Measurements from ENCODE around the gene KCNIP4. TPM values are rescaled to one million over a fixed set of nuclear protein-coding genes. Genes with fewer than 3 reads are reported as not detected.

The KCNIP4 gene
- total RNA-seq, 1 donor from 2014 or later: not detected

DNA sequence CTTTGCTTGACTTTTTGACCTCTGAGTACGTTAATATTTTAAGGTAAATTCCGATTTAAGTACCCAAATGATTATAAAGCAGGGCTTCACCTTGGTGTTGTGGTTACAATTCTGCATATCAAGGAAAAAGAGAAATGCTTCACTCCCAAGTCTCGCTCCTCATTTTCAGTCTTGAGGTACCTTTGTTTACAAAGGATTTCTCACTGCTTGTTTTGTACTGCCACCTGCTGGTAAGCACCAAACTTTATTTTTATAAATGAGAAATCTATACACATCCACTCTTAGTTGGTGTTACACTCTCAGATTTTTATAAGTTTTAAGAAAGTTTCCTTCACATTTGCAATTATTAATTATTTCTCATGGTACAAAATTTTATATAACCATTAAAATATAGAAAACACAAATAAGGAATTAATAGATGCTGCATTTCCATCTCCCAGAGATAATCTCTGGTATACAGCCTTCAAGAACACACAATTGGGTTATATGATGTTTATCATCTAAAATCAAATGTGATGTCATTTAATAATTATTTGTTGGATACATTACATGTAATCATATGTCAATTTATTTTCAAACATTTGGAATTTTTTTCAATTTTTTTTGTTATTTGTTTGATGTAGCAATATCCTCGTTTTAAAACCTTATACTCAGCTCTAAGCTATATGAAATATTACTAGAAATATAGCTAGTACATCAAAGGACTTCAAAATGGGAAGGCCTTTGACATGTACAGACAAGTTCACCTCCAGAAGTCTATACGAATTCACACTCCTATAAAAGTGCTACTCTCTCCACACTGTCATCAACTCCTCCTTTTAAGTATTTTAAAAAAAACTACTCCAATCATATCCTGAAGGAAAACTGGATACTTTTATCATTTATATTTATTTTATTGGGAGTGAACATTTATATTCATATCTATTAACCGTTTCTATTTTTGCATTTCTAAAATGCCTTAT, 179.9 kb downstream of the KCNIP4 start:
- intact Hi-C loops (cut with micrococcal nuclease): loop anchor here (1.0 to 5.0 kb wide), 2 partner anchors 994 to 1066 kb away; partner anchors contain the start of gene PACRGL

DNA sequence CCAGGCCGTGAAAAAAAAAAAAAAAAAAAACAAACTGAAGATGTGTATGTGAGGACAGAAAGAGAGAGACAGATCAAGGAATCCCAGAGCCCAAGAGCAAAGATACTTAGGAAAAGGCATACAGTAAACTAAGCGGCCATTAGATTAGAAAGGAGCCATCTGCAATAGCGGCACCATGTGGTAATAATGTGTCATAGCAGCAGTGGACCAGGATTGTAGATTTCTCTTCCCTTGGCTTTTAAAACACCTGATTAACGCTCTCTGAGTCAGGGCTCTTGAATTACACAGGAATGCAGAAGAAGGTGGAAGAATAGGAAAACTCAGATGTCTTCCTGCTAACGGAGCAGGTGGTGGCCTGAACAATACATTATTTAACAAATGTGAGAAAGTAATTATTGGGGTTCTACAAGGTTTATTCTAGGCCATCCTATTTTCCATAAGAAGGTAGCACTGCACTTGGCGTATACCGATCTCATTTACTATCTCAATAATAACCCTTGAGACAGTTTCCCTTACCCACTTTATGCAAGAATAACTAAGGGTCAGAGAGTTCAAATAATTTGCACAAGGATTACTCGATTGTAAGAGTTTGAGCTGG, 182.7 kb downstream of the KCNIP4 start:
- intact Hi-C loops (cut with micrococcal nuclease): loop anchor here (2.0 to 5.0 kb wide), 2 partner anchors 253 to 1064 kb away; partner anchors contain the start of gene PACRGL

DNA sequence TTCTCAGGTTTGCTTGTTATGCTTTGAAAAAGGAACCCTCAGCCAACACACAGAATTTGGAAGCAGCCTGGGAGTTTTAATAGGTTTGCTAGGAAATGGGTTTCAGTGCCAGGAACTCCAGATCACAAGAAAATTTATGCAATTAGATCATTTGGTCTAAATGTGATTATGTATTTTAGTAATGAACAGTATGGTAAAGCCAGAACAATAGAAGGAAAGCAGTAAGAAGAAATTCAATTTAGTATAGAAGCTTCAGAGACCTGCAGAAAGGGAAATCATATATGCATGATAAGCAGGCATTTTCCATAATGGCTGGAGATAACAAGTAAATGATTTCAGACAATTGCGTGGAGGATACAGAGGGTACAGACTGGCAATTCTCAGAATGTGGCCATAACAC, 184.7 kb downstream of the KCNIP4 start:
- intact Hi-C loops (cut with micrococcal nuclease): no loop called here

DNA sequence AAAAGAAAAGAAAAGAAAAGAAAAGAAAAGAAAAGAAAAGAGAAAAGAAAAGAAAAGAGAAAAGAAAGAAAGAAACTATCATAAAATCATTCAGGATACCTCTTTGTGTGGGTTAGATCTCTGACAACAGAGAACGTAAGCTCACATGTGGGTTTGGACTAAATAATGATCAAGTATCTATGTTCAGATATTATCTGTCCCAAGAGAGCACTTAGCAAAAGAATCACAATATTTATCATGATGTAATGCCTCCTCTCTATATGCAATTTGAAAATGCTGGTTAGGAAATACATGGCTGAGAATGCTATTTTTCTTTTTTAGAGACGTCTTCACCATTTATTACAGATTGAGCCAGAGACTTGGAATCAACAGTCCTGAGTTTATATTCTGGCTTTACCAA, 191.3 kb downstream of the KCNIP4 start:
- intact Hi-C loops (cut with micrococcal nuclease): no loop called here

DNA sequence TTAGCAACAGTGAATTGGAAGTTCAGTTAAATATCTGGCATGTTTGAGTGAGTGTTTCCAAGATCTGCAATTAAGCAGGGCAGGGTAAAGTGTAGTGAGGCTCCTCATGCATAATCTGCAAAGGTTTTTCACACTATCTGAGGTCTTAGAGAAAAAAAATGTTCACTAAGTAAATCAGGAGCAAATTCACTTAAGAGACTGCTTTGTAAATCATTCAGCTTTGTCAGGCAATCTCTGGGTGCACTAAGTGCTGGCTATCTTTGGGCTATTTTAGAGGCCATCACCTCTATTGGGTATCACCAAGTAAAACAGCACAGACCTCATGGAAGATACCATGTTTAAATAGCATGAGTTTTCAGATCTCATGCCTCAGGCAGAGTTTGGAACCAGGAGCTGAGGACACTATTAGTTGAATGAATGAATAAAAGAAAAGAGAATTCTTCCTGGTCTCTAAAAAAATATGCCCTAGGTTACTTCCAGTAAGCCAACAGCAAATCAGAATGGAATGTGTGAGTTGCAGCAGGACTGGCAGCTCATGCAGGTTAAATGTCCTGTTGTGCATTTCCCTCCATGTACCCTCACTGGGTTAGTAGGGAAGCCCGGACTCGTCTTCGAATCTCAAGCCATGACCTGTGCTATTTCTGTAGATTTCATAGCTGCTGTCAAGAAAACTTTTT, 195.3 kb downstream of the KCNIP4 start:
- intact Hi-C loops (cut with micrococcal nuclease): no loop called here

DNA sequence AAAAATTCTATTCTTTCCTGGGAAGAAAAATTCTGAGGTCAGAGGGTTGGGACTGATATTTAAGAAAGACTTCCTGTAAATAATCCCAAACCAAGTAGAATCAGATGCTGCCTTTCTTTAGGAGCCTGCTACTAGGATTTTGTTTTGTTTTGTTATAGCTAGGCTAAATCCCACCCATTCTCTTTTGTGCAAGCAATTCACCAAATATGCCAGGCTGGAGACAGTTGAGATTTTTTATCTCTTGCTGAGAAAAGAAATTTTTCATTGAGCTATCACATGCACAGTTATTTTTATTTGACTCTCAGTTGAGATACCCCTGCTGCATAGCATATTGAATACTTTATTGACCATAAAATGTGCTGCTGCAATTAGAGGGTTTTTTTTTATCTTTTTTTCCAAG, 196.0 kb downstream of the KCNIP4 start:
- intact Hi-C loops (cut with micrococcal nuclease): no loop called here

DNA sequence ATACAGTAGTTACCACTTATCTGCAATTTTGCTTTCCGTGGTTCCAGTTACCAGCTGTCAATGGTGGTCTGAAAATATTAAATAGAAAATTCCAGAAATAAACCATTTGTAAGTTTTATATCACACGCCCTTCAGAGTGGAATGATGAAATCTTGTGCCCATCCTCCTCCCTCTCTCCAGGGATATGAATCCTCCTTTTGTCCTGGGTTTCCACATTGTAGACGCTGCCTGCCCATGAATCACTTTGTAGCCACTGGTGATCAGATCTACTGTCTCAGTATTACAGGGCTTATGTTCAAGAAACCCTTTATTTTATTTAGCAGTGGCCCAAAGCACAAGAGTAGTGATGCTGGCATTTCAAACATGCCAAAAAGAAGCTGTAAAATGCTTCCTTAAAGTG, 198.6 kb downstream of the KCNIP4 start:
- intact Hi-C loops (cut with micrococcal nuclease): no loop called here

DNA sequence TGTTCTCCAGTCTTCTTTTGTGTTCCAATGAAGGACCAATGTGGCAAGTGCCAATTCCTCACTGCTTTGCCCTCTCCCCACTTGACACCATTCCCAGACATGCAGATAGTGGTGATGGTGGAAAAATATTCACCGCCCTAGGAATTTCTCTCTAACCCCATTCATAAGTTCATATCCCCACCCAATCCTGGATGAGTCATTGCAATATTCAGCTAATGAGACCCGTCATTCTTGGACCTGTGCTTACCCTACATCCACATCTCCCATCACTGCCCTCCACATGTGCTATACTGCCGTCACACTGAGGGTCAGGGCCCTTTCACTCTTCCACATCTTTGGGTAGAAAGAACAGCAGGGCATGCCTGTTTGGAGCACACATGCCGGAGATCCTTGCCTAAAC, 199.2 kb downstream of the KCNIP4 start:
- intact Hi-C loops (cut with micrococcal nuclease): no loop called here

DNA sequence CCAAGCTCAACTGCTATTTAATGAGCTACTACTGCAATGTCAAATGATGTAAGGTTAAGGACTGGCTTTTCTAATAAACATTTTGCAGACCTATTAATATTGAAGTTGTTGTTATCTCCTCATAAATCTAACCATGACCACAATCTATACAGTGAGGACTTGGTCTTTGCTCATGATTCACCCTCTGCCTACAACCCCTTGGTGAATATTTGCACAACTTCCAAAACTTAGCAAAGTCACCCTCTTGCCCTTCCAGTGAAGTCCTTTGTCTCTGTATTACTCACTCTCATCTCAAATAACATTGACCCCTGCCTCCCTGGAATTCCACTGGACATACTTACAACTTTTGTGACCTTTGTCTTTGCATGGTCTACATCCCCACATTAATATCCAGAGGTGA, 204.5 kb downstream of the KCNIP4 start:
- intact Hi-C loops (cut with micrococcal nuclease): no loop called here

DNA sequence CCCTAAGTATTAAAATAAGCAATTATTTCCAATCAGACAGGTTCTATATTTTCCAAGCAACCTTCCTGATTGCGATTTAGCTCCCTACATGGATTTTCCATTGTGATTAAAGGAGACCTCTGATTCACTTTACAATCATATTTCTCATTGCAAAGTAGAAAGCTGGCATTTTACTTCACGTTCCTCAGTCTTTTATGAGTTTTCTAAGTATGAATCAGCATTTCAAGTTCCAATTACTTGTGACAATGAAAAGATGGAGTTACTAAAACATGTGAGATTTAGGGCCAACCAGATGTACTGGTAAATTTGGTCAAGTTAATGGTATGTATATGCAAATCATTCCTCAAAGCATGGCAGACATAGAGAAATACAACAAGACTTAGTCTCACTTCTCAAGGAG, 206.2 kb downstream of the KCNIP4 start:
- intact Hi-C loops (cut with micrococcal nuclease): no loop called here

DNA sequence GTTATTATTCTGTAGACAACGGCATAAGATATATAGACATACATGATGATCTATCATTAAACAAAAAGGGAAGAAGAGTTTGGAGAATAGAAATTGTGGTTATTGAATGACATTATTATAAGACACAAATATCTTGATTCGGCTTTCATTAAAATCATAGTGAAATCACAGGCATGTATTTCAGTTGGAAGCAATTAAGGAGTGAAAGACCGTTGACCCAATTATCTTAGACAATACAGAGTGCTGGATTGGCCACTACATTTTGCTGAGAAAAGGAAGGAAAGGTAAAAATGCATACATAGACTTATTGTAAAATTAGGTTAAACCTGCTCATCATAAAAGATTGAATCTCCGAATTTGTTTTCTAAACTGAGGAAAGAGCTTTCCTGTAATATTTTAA, 209.8 kb downstream of the KCNIP4 start:
- intact Hi-C loops (cut with micrococcal nuclease): no loop called here

DNA sequence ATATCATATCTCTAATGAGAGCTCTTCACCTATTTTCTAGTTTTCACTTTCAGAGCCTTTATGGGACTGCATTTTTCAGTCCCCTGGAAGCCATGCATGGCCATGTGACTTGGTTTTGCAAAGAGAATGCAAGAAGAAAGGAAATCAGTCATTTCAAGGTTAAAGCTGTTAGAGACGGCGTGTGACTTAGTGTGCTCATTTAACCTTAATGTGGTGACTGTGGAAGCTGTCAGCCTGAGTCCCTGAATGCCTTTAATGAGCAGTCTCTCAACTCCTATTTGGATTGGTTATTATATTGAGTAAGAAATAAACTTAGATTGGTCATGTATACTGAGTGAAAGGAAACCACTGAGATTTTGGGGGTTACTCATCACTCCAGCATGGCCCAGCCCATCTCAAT, 212.7 kb downstream of the KCNIP4 start:
- intact Hi-C loops (cut with micrococcal nuclease): no loop called here

DNA sequence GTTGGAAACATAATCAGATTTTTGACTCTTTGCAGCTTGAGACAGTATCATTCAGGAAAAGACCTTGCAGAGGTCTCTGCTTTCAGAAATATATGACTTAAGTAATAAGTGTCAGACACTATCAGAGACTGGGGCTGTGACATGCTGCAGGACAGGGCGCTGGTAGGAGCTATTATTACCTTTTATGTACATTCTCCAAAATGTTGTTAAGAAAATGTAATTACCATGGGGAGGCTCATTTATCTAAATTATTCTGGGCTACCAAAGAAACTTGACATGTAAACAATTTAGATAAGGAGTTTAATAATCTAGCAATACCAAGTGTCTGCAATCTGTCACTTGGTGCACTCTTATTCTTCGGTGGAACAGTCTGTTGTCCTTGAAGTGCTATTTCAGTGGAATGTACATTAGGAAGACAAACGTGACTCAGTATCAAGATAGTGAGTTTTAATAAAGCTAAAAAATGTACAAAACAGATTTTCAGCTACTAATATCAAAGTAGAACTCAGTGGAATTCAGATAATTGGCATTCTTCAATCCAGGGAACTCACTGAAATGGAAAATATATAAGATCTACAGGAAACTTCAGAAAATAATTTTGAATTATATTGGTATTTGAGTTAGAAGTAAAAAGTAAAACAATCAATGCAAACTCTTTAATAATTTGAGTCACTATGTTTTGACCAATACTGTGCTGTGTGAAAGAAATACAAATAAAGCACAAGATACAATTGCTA, 214.5 kb downstream of the KCNIP4 start:
- intact Hi-C loops (cut with micrococcal nuclease): no loop called here

DNA sequence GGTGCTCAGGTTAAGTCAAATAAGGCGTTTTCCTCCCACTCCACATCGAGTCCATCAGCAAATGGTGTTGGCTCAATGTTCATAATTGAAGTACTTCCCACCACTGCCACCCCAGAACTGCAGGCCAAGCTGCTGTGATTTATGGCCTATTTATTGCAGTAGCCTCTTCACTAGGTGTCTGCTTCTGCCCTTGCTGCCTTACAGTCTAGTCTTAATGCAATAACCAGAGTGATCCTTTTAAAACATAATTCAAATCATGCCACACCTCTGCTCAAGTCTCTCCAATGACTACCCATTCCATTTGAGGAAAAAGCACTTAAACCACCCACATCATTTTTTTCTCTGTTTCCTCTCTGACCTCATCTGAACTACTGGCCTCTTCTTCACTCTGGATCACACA, 220.3 kb downstream of the KCNIP4 start:
- intact Hi-C loops (cut with micrococcal nuclease): no loop called here

DNA sequence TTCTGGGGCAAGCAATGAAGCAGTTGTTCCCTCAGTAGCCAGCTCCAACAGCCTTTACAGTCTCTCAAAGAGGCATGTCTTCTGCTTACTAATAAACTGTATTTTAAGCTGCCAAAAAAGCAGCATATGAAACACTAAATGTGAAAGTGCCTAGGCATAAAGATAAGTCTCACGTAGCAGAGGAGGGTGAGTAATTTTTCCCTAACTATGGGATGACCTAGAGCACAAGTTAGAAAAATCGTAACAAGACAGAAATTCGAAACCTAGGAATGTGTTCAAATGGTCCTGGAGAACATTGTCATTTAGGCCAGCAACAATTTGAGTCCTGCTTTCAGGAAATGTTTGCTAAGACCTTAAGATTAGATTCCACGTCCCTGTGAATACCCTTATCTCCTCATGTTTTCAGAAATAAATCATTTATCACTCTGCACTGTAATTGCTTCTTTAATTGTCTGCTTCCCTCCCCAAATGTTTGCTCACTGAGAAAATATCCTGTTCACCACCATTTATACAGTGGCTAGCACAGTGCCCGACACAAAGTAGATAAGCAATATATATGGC, 222.2 kb downstream of the KCNIP4 start:
- intact Hi-C loops (cut with micrococcal nuclease): no loop called here

DNA sequence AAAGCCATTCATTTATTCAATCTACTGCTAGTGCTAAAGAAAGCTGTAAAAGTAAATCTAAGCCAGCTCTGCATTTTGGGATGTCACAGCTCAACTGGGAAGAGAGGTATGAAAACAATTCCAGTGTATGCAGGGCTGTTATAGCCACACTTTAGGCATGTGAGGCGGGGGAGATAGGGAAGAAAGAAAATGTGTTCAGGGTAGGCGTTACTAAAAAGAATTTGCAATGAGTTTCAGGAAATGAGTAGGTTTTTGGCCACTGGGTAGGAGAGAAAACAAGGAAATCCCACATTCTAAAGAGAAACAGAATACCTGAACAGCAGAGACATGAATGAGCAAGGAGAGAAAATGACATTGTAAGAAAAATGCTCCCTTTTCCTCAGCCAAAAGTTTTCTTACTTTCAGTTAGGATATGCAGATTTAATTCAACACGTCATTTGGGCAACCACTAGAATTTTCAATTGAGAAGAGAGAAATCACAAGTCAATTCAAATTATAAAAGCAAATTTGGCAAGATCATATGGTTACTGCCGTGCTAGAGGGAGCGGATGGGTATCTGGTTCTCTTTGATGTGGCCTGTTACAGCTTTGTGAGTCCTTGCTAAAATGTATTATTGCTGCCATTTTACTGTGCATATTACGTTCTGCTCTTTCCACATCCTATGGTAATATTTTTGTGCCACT, 226.3 kb downstream of the KCNIP4 start:
- intact Hi-C loops (cut with micrococcal nuclease): no loop called here

DNA sequence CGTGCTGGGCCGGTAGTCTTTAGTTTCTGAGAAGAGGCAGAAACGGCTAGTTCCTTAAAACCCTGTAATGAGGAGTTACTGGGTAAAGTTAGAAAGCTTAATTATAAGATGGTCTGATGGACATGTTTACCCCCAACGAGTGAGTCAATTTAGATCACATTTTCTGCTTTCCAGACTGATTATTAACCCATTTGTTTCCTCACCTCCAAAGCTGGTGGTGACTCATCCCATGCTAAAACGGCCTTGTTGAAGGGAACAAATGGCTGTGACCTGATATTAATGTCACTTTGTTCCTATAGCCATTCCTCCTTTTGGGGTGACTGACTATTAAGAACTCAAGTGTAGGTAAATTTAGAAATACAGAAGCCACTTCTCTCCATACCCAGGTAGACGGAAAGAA, 232.0 kb downstream of the KCNIP4 start:
- intact Hi-C loops (cut with micrococcal nuclease): no loop called here

DNA sequence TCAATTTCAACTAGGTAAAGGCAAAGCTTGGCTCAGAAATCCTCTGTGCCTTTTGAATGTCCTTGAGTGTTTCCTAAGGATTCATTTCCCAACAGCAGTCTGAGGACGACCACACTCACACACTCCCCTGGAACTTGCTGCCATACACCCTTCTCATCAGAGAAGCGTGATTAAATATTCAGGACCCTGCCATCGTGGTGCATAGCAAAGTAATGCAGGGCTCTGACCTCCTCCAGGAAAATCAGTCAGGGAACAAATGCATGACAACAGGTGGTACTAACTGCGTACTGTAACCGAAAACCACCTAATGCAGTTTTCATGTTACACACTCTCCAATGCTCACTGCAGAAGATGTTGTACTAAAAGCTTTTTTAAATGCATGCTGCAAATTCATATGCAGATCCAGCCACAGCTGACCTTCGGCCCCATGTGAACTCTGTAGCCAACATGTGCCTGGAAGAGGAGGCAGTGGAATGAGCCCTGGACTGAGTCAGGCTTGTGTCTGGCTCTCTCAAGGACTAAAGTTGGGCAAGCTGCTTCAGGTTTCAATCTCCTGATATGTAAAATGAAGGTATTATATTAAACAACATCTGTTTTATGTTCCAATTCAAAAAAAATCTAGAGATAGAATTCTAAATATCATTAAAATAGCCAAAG, 238.3 kb downstream of the KCNIP4 start:
- intact Hi-C loops (cut with micrococcal nuclease): no loop called here

DNA sequence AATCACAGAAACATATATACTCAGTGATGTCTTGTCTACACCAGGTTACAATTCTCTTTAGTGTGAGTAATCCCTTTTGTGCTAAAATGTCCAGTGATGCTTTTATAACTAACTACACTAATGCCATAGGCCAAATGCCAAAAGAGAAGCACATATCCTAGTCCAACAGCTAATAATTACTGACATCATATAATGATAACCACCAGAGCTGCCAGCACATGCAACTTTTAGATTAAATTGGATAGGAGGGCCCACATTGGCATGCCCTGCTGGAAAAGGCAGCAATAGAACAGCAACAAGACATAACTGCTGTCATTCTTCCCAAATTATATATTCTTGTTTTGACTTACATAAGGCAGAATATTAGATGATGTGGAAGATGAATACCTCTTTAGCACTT, 238.8 kb downstream of the KCNIP4 start:
- intact Hi-C loops (cut with micrococcal nuclease): no loop called here

DNA sequence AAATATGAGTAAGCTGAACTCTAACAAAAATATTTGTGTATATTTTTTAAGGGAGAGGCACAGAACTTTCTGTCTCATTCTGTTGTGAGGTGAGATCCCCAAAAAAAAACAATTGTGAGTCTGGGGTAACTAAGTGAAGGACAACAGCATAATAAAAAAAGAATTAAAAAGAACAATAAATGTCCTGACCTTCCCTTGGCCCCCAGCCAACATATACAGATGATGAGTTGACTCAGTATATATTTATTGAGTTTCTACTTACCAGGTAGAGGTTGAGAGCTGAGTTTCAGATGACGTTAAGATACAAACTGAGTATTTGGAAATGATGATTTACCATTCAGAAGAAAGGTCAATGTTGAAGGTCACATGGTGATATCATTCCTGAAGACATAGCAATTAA, 239.5 kb downstream of the KCNIP4 start:
- intact Hi-C loops (cut with micrococcal nuclease): no loop called here

All from T-helper 2 cell treated with Interferon-gamma antibody and Interleukin-4, amounts not matched to agents 100 ng/mL and 5 ng/mL, for 36 hours (primary cell).